T-cell (primary cell): ENCODE data around the gene FANCC. TPM values are rescaled to one million over a fixed set of nuclear protein-coding genes. Genes with fewer than 3 reads are reported as not detected.

ENCODE experiments used
- ATAC-seq, 4 experiments: fragments of 200-7000 bp in 3 of 4; fragments of 150-1000 bp in 1 of 4; cut with Tn5 transposase; replicated peaks in 1 of 4; 1 replicate in 3 of 4; 2 replicates in 1 of 4; pipeline ENCODE4 v1.10.0; 2021; ENCODE audit warnings: moderate library complexity in 3 of 4, mild to moderate bottlenecking in 2 of 4, moderate number of reproducible peaks in 1 of 4
- CTCF ChIA-PET, 2 donors: fragments of 300-600 bp; sonication (Branson Sonifier 250); formaldehyde crosslinking; loops; one replicate each; lab custom pipeline; 2022; ENCODE audit warnings: antibody characterized with exemption in 2 of 2; lab: Charles Lee
- POLR2A ChIA-PET, 2 donors: fragments of 300-600 bp; sonication (Branson Sonifier 250); formaldehyde crosslinking; loops; one replicate each; lab custom pipeline; 2022; ENCODE audit warnings: antibody characterized with exemption in 2 of 2; lab: Charles Lee
- DNase-seq, 35 experiments: peaks; one replicate each; pipeline versions ENCODE4 v3.0.0 to v3.0.0-alpha.2; 2013 to 2023
- H3K27ac ChIP-seq: one replicate; pipeline ENCODE4 v1.5.1; 2013; ENCODE audit warnings: low read length
- H3K27me3 ChIP-seq, 2 experiments: replicated peaks in 1 of 2; 1 replicate in 1 of 2; 2 replicates in 1 of 2; pipeline versions ENCODE4 v1.6.1 to v1.7.0; 2013; ENCODE audit warnings: low read length in 1 of 2, mixed read lengths in 1 of 2; ENCODE audit not compliant: control insufficient read depth in 2 of 2, insufficient read depth in 2 of 2; ENCODE audit errors: extremely low read depth in 1 of 2
- H3K36me3 ChIP-seq, 2 donors: 1 replicate in 1 of 2; 2 replicates in 1 of 2; pipeline versions ENCODE4 v1.6.1 to v1.7.0; 2013; ENCODE audit warnings: low read length in 1 of 2; ENCODE audit not compliant: control insufficient read depth in 2 of 2, insufficient read depth in 1 of 2; ENCODE audit errors: extremely low read depth in 1 of 2
- H3K4me1 ChIP-seq, 2 experiments: 1 replicate in 1 of 2; 2 replicates in 1 of 2; pipeline versions ENCODE4 v1.6.1 to v1.7.0; 2013; ENCODE audit warnings: low read length in 2 of 2, mixed read lengths in 1 of 2; ENCODE audit not compliant: insufficient read depth in 2 of 2, control insufficient read depth in 1 of 2; ENCODE audit errors: extremely low read depth in 1 of 2
- H3K4me3 ChIP-seq, 2 donors: 1 replicate in 1 of 2; 2 replicates in 1 of 2; pipeline versions ENCODE4 v1.5.1 to v1.7.0; 2013; ENCODE audit warnings: mild to moderate bottlenecking in 2 of 2, low read length in 1 of 2, moderate library complexity in 1 of 2; ENCODE audit not compliant: control insufficient read depth in 1 of 2; ENCODE audit errors: extremely low read depth in 1 of 2
- H3K9me3 ChIP-seq: 2 replicates; pipeline ENCODE4 v1.7.0; 2013
- H3K27ac Mint-ChIP-seq, 2 donors: one replicate each; pipeline ENCODE4 v1.8.0; 2020 to 2021; ENCODE audit warnings: mild to moderate bottlenecking in 2 of 2, mixed read lengths in 2 of 2
- H3K27me3 Mint-ChIP-seq, 2 donors: one replicate each; pipeline ENCODE4 v1.8.0; 2021 to 2022; ENCODE audit warnings: mixed read lengths in 2 of 2
- H3K36me3 Mint-ChIP-seq: one replicate; pipeline ENCODE4 v1.8.0; 2021; ENCODE audit warnings: mixed read lengths
- H3K4me1 Mint-ChIP-seq, 3 donors: one replicate each; pipeline ENCODE4 v1.8.0; 2020 to 2022; ENCODE audit warnings: mixed read lengths in 3 of 3, mild to moderate bottlenecking in 1 of 3
- H3K4me3 Mint-ChIP-seq, 3 donors: one replicate each; pipeline ENCODE4 v1.8.0; 2020 to 2022; ENCODE audit warnings: mild to moderate bottlenecking in 3 of 3, mixed read lengths in 3 of 3, moderate library complexity in 3 of 3
- H3K9me3 Mint-ChIP-seq, 3 donors: one replicate each; pipeline ENCODE4 v1.8.0; 2020 to 2022; ENCODE audit warnings: mixed read lengths in 3 of 3
- WGBS: methylation state at CpG from one replicate; pipeline ENCODE4 v1.1.5; 2013; ENCODE audit warnings: missing lambda C conversion rate; ENCODE audit not compliant: insufficient coverage; 5-methylcytosine and 5-hydroxymethylcytosine counted together
- total RNA-seq, 35 experiments: library from RNA in 6 of 35; stranded (reverse) in 6 of 35; fragments of 120-200 nt in 1 of 35; gene quantifications; one replicate each; pipeline versions ENCODE4 v1.2.1 to v1.2.4 and lab custom pipeline; 2013 to 2026

Gene FANCC
- total RNA-seq, 5 donors from 2014 or later (not counting 1 experiment from before 2014, with no cell fraction given), result 4.2 to 11.6 (median 4.8) TPM

GRCh38 chr9:95074632-95075031, 242.9 kb downstream of the FANCC start:
- Mint-ChIP-seq H3K27me3 (no peaks in the 10 kb centered on the region), H3K36me3 (peaks cover 8% of the 10 kb centered on the region), H3K9me3 (no peaks in the 10 kb centered on the region), H3K4me1 (no peaks in the 10 kb centered on the region), H3K27ac (no peak overlapping the region), H3K4me3 (no peak overlapping the region)
- no peak for DNase-seq
- POLR2A ChIA-PET, result interaction anchor here in 1 of 2 donors (0.7 kb wide), 1 partner anchor 19 kb away, joined by 3 read pairs; no protein-coding TSS in a partner anchor
- whole genome bisulfite sequencing, result 100% methylated on average over 1 of the region's 9 CpGs
- no peak overlapping the region for H3K27ac ChIP-seq
- no peak overlapping the region for H3K4me3 ChIP-seq
- no peaks in the 10 kb centered on the region for H3K27me3 ChIP-seq
- no peaks in the 10 kb centered on the region for H3K9me3 ChIP-seq
- ATAC-seq, result no peak
- CTCF ChIA-PET, result no interaction called here
- no peaks in the 10 kb centered on the region for H3K36me3 ChIP-seq
- H3K4me1 ChIP-seq, result no peaks in the 10 kb centered on the region

- ATAC-seq, result no peak
- H3K27ac ChIP-seq, result no peak overlapping the region
- Mint-ChIP-seq H3K4me1 (no peaks in the 10 kb centered on the region), H3K27ac (no peak overlapping the region), H3K36me3 (peaks cover 7% of the 10 kb centered on the region), H3K27me3 (no peaks in the 10 kb centered on the region), H3K4me3 (no peak overlapping the region), H3K9me3 (no peaks in the 10 kb centered on the region)
- DNase-seq, result no peak
- CTCF ChIA-PET, result no interaction called here
- H3K4me3 ChIP-seq, result no peak overlapping the region
- no peaks in the 10 kb centered on the region for H3K36me3 ChIP-seq
- H3K4me1 ChIP-seq, result no peaks in the 10 kb centered on the region
- WGBS, result 95% methylated on average over 4 of the region's 5 CpGs
- POLR2A ChIA-PET, result no interaction called here
- H3K27me3 ChIP-seq, result no peaks in the 10 kb centered on the region
- H3K9me3 ChIP-seq, result no peaks in the 10 kb centered on the region
These were observed 243.6 kb downstream of the FANCC start for GRCh38 chr9:95073918-95074317.

- no peaks in the 10 kb centered on the region for H3K27me3 Mint-ChIP-seq
- H3K27ac ChIP-seq, result no peak overlapping the region
- DNase-seq (no peak), ATAC-seq (no peak)
- 96% methylated on average over 11 of the region's 18 CpGs for whole genome bisulfite sequencing
- H3K4me1 ChIP-seq, result no peaks in the 10 kb centered on the region
- no peak overlapping the region for H3K27ac Mint-ChIP-seq
- no peaks in the 10 kb centered on the region for H3K9me3 Mint-ChIP-seq
- peaks cover 12% of the 10 kb centered on the region for H3K36me3 Mint-ChIP-seq
- H3K36me3 ChIP-seq, result no peaks in the 10 kb centered on the region
- H3K4me3 Mint-ChIP-seq, result no peak overlapping the region
- H3K4me1 Mint-ChIP-seq, result no peaks in the 10 kb centered on the region
- no peak overlapping the region for H3K4me3 ChIP-seq
- no peaks in the 10 kb centered on the region for H3K27me3 ChIP-seq
- ChIA-PET CTCF (no interaction called here), POLR2A (no interaction called here)
- H3K9me3 ChIP-seq, result no peaks in the 10 kb centered on the region
These were observed 244.4 kb downstream of the FANCC start for GRCh38 chr9:95073042-95073607.

- Mint-ChIP-seq H3K4me3 (no peak overlapping the region), H3K27me3 (no peaks in the 10 kb centered on the region), H3K9me3 (no peaks in the 10 kb centered on the region), H3K36me3 (peaks cover 19% of the 10 kb centered on the region), H3K27ac (no peak overlapping the region), H3K4me1 (no peaks in the 10 kb centered on the region)
- no peak for DNase-seq
- Histone ChIP-seq H3K4me1 (no peaks in the 10 kb centered on the region), H3K27me3 (no peaks in the 10 kb centered on the region), H3K36me3 (no peaks in the 10 kb centered on the region), H3K9me3 (no peaks in the 10 kb centered on the region), H3K4me3 (no peak overlapping the region), H3K27ac (no peak overlapping the region)
- CTCF ChIA-PET, result no interaction called here
- 89% methylated on average over 2 of the region's 5 CpGs for WGBS
- no peak for ATAC-seq
- POLR2A ChIA-PET, result no interaction called here
These were observed 245.6 kb downstream of the FANCC start for GRCh38 chr9:95071925-95072324.

- Mint-ChIP-seq H3K4me1 (no peaks in the 10 kb centered on the region), H3K4me3 (no peak overlapping the region), H3K27me3 (no peaks in the 10 kb centered on the region), H3K36me3 (peaks cover 21% of the 10 kb centered on the region), H3K27ac (no peak overlapping the region), H3K9me3 (no peaks in the 10 kb centered on the region)
- ChIA-PET POLR2A (no interaction called here), CTCF (no interaction called here)
- Histone ChIP-seq H3K9me3 (no peaks in the 10 kb centered on the region), H3K36me3 (no peaks in the 10 kb centered on the region), H3K4me3 (no peak overlapping the region), H3K27ac (no peak overlapping the region), H3K27me3 (no peaks in the 10 kb centered on the region), H3K4me1 (no peaks in the 10 kb centered on the region)
- no peak for ATAC-seq
- no peak for DNase-seq
- 89% methylated on average over 5 of the region's 5 CpGs for whole genome bisulfite sequencing
These were observed 246.1 kb downstream of the FANCC start for GRCh38 chr9:95071450-95071849.

- H3K27me3 ChIP-seq, result no peaks in the 10 kb centered on the region
- Mint-ChIP-seq H3K9me3 (no peaks in the 10 kb centered on the region), H3K4me3 (no peak overlapping the region), H3K27me3 (no peaks in the 10 kb centered on the region), H3K36me3 (peaks cover 21% of the 10 kb centered on the region), H3K27ac (no peak overlapping the region), H3K4me1 (no peaks in the 10 kb centered on the region)
- H3K4me3 ChIP-seq, result no peak overlapping the region
- no peaks in the 10 kb centered on the region for H3K36me3 ChIP-seq
- no peak overlapping the region for H3K27ac ChIP-seq
- ChIA-PET CTCF (no interaction called here), POLR2A (no interaction called here)
- WGBS, result 91% methylated on average over 8 of the region's 8 CpGs
- H3K4me1 ChIP-seq, result no peaks in the 10 kb centered on the region
- no peaks in the 10 kb centered on the region for H3K9me3 ChIP-seq
- no peak for DNase-seq
- no peak for ATAC-seq
These were observed 246.9 kb downstream of the FANCC start for GRCh38 chr9:95070549-95071021.

GRCh38 chr9:95067897-95068296, 249.6 kb downstream of the FANCC start:
- no peak for ATAC-seq
- Histone ChIP-seq H3K9me3 (no peaks in the 10 kb centered on the region), H3K27ac (no peak overlapping the region), H3K27me3 (no peaks in the 10 kb centered on the region), H3K4me1 (no peaks in the 10 kb centered on the region), H3K36me3 (no peaks in the 10 kb centered on the region), H3K4me3 (no peak overlapping the region)
- ChIA-PET CTCF (no interaction called here), POLR2A (no interaction called here)
- Mint-ChIP-seq H3K36me3 (peaks cover 29% of the 10 kb centered on the region), H3K4me1 (no peaks in the 10 kb centered on the region), H3K4me3 (no peak overlapping the region), H3K27ac (no peak overlapping the region), H3K9me3 (no peaks in the 10 kb centered on the region), H3K27me3 (no peaks in the 10 kb centered on the region)
- DNase-seq, result no peak
- no CpG with 5 or more reads among the region's 2 CpGs for WGBS
